Measurements from ENCODE around the gene PAIP2. TPM values are rescaled to one million over a fixed set of nuclear protein-coding genes. Genes with fewer than 3 reads are reported as not detected.

The PAIP2 gene
- total RNA-seq, 1 donor from 2014 or later: 27.6 TPM

DNA sequence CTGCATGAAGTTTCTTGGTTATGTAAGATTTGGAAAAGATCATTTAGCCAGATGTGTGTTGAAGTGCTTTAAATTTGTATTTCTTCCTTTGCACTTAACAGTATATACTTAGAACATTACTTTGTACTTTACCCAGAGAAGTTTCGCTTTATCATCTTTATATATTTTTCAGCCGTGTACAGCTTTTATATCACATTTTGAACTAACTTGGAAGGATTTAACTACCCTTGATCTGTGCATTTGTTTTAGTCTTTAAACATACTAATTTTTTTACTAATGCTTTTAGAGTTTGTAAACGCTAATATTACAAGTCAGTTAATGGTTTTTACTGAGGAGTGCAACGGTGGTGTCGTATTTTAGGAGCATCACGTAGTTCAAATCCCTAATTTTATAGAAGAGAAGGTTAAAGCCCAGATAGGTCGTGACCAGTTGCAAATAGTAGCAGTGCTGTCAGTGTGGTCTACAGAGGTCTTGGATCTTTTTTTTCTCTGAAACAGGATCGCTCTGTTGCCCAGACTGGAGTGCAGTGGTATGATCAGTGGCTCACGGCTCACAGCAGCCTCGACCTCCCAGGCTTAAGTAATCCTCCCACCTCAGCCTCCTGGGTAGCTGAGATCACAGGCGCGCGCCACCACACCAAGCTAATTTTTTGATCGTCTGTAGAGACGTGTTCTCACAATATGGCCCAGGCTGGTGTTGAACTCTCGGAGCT, 46.2 kb upstream of the PAIP2 start:
- Histone ChIP-seq H3K36me3 (no peaks in the 10 kb centered on the region), H3K4me1 (peaks cover 14 to 45% of the 10 kb centered on the region in 2 donors), H3K27me3 (no peaks in the 10 kb centered on the region), H3K4me3 (peak overlapping the region; percentile 88 to 89), H3K9me3 (no peaks in the 10 kb centered on the region), H3K27ac (peak overlapping the region; percentile 100)
- no peak for DNase-seq (ENCODE audit: low spot score in 2 of 2)
- TF ChIP-seq, protein P1, sequence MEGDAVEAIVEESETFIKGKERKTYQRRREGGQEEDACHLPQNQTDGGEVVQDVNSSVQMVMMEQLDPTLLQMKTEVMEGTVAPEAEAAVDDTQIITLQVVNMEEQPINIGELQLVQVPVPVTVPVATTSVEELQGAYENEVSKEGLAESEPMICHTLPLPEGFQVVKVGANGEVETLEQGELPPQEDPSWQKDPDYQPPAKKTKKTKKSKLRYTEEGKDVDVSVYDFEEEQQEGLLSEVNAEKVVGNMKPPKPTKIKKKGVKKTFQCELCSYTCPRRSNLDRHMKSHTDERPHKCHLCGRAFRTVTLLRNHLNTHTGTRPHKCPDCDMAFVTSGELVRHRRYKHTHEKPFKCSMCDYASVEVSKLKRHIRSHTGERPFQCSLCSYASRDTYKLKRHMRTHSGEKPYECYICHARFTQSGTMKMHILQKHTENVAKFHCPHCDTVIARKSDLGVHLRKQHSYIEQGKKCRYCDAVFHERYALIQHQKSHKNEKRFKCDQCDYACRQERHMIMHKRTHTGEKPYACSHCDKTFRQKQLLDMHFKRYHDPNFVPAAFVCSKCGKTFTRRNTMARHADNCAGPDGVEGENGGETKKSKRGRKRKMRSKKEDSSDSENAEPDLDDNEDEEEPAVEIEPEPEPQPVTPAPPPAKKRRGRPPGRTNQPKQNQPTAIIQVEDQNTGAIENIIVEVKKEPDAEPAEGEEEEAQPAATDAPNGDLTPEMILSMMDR (IDR thresholded peaks at IDR 0.05): no peak
- intact Hi-C loops (cut with DNase I): loop anchor here (10.0 kb wide), 1 partner anchor 269 kb away; the partner anchor contains the start of gene UBE2D2

- peaks cover 17 to 52% of the 10 kb centered on the region in 2 donors for H3K4me1 ChIP-seq
- no peaks in the 10 kb centered on the region for H3K36me3 ChIP-seq
- no peak for DNase-seq (ENCODE audit: low spot score in 2 of 2)
- H3K27ac ChIP-seq: peak overlapping the region; percentile 13 to 100
- H3K27me3 ChIP-seq: no peaks in the 10 kb centered on the region
- TF ChIP-seq, protein P1 (IDR thresholded peaks at IDR 0.05): no peak
- H3K4me3 ChIP-seq: peak overlapping the region; percentile 88 to 89
- no peaks in the 10 kb centered on the region for H3K9me3 ChIP-seq
- intact Hi-C loops (cut with DNase I): loop anchor here (10.0 kb wide), 1 partner anchor 269 kb away; the partner anchor contains the start of gene UBE2D2
Measured at GRCh38 chr5:139296198-139296597, 45.5 kb upstream of the PAIP2 start.

- peaks cover 17 to 55% of the 10 kb centered on the region in 2 donors for H3K4me1 ChIP-seq
- no peak for DNase-seq (ENCODE audit: low spot score in 2 of 2)
- TF ChIP-seq, protein P1 (IDR thresholded peaks at IDR 0.05): no peak
- peak overlapping the region; percentile 24 to 89 for H3K4me3 ChIP-seq
- intact Hi-C loops (cut with DNase I): loop anchor here (10.0 kb wide), 1 partner anchor 268 kb away; the partner anchor contains the start of gene UBE2D2
- H3K9me3 ChIP-seq: no peaks in the 10 kb centered on the region
- H3K36me3 ChIP-seq: no peaks in the 10 kb centered on the region
- no peaks in the 10 kb centered on the region for H3K27me3 ChIP-seq
- peak overlapping the region in 1 of 2 donors; percentile 100 for H3K27ac ChIP-seq
Measured at GRCh38 chr5:139296862-139297326, 44.8 kb upstream of the PAIP2 start.

DNA sequence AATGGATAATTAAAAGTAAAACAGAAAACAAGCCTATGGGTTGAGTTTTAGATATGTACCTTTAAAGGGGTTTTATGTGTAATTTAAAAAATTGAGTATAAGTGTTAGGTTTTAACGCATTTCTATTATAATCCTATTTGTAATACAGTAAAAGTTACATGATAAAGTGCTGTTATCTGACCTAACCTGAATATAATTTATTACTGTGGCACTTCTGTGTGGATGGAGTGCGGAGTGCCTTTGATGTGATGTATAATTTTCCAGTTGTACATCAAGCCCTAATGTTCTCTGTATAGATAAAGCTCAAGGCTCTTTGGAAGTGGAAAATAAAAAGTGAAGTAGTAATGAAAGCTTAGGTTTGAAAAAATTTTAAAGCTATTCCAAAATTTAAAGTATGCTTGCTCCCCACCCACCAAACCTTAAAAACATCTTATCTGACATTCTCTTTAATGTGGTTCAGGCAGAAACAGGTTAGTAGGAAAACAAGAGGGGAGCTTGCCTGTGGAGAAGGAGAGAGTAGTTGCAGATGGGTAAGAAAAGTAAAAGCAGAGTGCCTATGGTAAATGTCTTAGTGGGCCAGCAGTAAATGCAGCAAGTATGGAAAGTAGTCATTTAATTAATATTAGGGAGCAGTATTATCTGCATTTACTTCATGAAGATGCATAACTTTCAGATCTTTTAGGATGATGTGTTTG, 44.1 kb upstream of the PAIP2 start:
- Histone ChIP-seq H3K36me3 (no peaks in the 10 kb centered on the region), H3K4me3 (peak overlapping the region in 1 of 2 donors; percentile 89), H3K4me1 (peaks cover 17 to 60% of the 10 kb centered on the region in 2 donors), H3K27me3 (no peaks in the 10 kb centered on the region), H3K9me3 (no peaks in the 10 kb centered on the region), H3K27ac (peak overlapping the region in 1 of 2 donors; percentile 6)
- DNase-seq (ENCODE audit: low spot score in 2 of 2): no peak
- TF ChIP-seq, protein P1 (IDR thresholded peaks at IDR 0.05): no peak
- intact Hi-C loops (cut with DNase I): loop anchor here (10.0 kb wide), 1 partner anchor 267 kb away; the partner anchor contains the start of gene UBE2D2

GRCh38 chr5:139298242-139298641, 43.4 kb upstream of the PAIP2 start:
- H3K4me3 ChIP-seq: peak overlapping the region in 1 of 2 donors; percentile 4
- H3K9me3 ChIP-seq: no peaks in the 10 kb centered on the region
- no peak for DNase-seq (ENCODE audit: low spot score in 2 of 2)
- H3K27ac ChIP-seq: peak overlapping the region in 1 of 2 donors; percentile 6
- peaks cover 17 to 63% of the 10 kb centered on the region in 2 donors for H3K4me1 ChIP-seq
- H3K27me3 ChIP-seq: no peaks in the 10 kb centered on the region
- TF ChIP-seq, protein P1 (IDR thresholded peaks at IDR 0.05): no peak
- intact Hi-C loops (cut with DNase I): loop anchor here (10.0 kb wide), 1 partner anchor 267 kb away; the partner anchor contains the start of gene UBE2D2
- no peaks in the 10 kb centered on the region for H3K36me3 ChIP-seq
